ENCODE measurements around the gene DTNB.
"Not testable (repeated sequence)": the region's sequence is repeated elsewhere in the genome, so short reads cannot be mapped to it uniquely, and the experiment has no call there.

DTNB gene

DNA sequence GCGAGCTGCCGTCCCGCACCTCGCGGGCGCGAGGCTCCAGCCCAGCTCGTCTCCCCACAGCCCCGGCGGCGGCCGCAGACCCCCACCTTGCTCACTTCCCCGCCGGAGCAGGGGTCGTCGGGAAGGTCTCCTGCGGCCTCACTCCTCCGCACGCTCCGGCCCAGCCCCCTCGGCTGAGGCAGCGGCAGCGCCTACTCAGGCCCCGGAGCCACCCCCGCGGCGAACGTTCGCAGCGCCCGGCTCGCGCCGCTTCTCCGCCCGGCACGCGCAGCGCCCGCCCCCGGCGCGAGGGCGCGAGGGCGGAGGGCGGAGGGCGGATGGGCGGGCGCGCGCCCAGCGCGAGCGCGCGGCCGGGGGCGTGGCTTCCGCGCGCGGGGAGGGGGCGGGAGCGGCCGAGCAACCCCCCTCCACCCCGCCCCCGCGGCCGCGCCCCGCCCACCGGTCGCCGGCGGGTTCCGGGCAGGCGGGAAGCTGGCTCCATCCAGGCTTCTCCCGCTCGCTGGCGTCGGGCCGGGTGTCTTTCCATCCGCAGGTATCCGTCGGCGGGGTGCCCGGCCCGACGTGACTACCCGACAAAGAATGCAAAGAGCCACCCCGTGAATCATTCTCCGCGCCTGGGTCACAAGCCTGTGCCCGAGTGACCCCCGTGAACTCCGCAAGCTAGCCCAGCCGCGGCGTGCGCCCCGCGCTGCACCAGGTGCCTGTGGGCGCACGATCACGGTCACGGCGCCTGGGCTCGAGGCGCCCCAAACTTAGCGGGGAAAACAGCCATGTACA lies at the start of gene DTNB:
Gene DTNB (minus strand): TSS at position 278 of the 777 bp plus-strand sequence. CDS start 20,917 bp downstream, outside the sequence.
- no peak for FAIRE-seq

DNA sequence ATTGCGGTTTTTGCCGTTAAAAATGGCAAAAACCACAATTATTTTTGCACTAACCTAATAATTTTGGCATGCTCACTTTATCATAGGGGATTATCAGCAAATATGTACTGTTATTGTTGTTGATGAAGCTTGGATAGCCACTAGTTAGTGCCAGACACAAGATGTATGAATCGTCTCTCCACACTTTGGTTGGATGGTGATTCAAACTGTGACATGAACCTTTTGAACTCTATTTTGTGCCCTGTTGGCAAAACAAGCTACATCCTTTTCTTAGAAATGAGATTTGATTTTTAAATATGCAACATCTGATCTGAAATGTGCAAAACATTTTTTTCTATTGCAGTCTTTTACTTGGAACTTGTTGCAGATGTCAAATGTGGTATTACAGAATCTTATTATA lies 48.8 kb upstream of the DTNB start:
- FAIRE-seq, result no peak

DNA sequence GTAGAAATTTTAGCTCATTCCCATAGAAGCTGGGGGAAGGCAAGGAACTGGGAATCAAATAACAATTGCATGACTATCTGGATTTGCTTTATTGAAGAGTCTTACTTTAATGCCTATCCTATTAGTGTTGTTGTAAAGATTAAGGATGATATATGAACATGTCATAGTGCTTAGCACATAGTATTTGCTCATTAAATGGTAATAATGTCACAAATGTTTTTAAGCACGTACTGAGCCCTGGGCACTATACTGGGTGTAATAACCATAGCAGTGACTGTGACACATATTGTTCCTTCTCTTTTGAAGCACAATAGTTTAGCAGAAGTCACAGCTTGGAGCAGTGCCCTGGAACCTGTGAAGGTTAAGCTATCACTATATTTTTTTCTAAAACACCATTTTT lies 47.2 kb upstream of the DTNB start:
- FAIRE-seq, result no peak

DNA sequence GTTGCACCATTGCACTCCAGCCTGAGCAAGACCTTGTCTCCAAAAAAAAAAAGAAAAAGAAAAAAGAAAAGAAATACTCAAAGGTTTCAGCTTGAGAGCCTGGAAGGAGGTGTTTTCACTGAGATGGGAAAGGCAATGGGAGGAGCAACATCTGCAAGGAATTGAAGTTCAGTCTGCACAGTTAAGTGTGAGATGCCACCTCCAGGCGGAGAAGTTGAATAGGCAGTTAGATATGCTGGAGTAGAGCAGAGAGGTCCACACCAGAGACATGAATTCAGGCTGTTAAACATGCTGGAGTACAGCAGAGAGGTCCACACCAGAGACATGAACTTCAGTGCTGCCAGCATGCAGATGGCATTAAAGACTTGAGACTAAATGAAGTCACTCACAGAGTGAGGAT lies 41.4 kb upstream of the DTNB start:
- FAIRE-seq, result no peak

DNA sequence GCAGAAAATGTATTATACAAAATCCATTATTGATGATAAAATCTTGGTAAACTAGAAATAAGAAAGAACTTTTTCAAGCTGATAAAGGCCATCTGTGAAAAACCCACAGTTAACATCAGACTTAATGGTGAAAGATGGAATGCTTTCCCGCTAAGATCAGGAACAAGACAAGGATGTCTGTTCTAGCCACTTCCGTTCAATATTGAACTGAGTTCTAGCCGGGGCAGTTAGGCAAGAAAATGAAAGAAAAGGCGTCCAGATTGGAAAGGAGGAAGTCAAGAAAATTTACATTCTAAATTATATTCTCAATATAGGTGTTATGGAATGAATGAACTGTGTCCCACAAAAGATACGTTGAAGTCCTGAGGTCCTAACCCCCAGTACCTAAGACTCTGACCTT lies 39.1 kb upstream of the DTNB start:
- no peak for FAIRE-seq

DNA sequence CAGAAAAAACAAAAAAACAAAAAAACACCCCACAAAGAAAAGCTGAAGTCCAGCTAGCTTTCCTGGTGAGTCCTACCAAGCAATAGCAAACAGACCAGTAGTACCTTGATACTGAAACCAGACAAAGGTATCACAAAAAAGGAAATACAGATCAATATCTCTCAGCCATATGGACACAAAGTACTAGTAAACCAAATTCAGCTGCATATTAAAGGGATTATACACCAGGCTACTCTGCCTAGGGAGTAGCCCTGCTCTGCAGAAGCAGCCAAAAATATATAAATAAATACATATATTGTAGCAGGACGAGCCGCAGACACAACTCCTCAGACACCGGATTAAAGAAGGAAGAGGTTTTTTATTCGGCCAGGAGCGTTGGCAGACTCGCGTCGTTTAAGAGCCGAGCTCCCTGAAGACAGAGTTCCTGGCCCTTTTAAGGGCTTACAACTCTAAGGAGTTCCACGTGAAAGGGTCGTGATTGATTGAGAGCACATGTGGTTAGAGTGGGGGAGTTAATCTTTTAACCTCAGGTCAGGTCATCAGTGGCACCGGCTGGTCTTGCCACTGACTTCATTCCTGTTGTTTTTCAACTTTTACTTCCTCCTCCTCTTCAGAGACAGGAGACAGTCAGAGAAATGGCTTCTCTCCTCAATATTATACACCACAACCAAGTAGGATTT lies 38.4 kb upstream of the DTNB start:
- FAIRE-seq, result no peak

DNA sequence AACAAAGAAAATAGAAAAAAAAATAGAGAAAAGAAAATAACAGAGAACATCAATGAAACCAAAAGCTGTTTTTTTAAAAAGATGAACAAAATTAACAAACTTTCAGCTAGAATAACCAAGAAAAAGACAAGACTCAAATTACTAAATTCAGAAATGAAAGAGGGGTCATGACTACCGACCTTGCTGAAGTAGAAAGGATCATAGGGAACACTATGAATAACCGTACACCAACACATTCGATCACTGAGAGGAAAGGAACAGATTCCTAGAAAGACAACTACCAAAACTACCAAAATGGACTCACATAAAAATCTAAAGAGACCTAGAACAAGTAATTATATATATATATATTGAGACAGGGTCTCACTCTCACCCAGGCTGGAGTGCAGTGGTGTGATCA lies 37.4 kb upstream of the DTNB start:
- FAIRE-seq, result no peak

DNA sequence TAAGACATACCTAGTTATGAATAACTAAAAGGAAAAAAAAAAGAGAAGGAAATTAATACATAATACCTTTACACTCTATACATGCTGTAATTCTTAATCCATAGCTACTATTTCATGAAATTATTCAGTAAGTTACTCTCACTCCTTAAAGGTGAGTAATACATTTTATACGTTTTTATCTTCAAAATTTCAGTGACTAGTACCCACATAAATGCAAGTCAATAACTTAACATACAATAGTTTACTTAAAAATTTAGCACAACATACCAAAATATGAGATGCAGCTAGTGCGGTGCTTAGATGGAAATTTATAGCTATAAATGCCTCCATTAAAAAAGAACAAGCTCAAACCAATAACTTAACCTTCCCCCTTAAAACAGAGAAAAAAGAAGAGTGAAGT lies 36.0 kb upstream of the DTNB start:
- no peak for FAIRE-seq

DNA sequence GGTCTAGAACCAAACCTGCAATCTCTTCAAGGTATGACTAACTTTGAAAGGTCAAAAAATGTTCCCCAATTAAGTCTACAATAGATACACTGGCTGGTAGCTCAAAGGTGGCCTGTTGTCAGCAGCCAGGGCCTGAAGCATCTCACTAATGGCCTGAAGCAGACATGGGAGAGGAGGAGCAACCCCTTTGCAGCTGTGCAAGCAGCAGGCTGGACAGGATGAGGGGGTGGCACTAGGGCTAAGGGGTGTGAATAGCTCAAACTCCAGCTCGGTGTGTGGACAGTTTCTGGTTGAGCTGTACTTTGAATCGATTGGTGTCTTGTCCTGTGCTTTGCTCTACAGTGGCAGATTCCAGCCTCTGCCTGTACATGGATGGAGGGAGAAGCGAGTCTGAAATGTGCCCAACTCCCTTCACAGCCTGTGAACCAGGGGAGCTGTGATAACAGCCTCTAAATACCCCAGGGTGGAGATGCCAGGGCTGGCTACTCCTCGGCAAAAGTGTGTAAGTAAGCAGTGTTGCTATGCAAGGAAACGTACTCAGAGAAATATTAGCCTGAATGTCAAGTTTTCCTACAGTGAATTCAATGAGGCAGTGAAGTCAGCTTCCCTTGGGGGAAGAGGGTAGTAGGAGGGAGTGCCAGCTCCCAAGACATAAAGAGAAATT lies 34.7 kb upstream of the DTNB start:
- FAIRE-seq, result no peak

DNA sequence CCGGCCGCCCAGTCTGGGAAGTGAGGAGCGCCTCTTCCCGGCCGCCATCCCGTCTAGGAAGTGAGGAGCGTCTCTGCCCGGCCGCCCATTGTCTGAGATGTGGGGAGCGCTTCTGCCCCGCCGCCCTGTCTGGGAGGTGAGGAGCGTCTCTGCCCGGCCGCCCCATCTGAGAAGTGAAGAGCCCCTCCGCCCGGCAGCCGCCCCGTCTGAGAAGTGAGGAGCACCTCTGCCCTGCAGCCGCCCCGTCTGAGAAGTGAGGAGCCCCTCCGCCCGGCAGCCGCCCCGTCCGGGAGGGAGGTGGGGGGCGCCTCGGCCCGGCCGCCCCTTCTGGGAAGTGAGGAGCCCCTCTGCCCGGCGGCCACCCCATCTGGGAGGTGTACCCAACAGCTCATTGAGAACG lies 32.2 kb upstream of the DTNB start:
- FAIRE-seq, result not testable (repeated sequence)

DNA sequence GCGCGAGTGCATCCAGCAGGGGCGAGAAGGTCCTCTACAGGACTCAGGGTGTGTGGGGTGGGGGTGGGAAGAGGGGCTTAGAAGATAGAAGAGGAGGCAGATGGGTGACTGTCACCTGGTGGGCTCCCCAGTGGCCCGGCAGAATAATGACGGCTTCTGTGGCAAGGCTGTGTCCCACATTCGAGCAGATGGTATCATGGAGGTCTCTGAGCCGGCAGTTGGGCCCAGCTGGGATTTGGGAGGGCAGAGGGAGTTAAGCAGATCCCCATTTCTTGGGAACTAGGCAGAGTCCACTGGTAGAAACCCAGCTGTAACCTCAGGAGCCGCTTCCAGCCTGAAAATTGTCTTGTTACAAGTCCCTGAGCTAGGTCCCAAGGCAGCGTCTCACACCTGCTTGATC lies 28.4 kb upstream of the DTNB start:
- FAIRE-seq, result no peak

DNA sequence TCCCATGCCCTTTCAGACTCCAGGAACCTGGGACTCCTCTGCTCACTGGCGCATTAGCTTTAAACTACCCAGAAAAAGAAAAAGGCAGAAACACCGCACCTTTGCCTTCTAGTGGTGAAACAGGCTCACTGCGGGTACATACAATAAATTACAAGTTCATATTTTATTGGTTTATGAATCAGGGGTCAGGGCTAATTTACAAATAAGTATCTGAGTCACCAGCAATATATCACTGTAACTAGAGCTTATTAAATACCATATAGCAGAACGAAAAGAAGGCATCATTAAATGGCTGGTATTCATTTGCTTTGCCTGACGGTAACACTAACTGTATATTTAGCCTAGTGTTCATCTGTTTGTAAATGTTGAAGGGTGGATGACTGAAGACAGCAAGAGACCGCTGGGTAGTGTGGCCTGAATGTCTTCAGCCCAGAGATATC lies 26.9 kb upstream of the DTNB start:
- no peak for FAIRE-seq

DNA sequence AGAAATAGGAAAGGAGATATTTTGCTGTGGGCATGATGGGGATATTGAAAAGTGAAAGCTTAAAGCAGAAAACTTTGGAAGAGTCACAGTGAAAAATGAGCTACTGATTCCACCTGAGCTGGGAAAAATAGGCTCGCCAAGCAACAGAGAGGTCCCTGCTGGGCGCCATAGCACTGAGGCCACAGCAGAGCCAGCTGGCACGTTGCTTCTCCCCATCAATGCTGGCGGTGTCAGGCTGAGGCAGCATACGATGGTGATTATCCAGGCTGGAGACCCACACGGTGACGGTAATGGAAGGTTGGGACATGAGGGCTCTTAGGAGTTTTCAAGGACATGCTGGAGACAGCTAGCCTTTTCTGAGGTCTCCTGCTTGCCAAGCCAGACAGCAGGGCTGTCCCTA lies 25.8 kb upstream of the DTNB start:
- no peak for FAIRE-seq

DNA sequence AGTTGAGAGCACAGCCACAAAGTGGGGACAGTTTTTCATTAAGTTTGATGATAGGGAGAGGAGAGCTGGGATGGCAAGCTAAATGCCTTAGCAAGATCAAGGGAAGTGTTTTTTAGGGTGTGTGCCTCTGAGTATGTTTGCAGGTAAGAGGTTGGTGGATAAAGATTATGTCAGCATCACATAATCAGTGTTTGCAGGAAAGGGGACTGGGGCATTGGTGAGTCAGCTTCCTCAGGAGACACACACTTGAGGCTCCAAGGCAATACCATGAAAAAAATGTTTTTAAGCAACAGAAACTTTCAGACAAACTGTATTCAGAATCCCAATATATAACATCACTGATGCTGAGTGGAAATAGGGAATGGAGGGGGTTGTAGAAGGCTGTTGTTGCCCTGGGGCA lies 25.4 kb upstream of the DTNB start:
- FAIRE-seq, result no peak

DNA sequence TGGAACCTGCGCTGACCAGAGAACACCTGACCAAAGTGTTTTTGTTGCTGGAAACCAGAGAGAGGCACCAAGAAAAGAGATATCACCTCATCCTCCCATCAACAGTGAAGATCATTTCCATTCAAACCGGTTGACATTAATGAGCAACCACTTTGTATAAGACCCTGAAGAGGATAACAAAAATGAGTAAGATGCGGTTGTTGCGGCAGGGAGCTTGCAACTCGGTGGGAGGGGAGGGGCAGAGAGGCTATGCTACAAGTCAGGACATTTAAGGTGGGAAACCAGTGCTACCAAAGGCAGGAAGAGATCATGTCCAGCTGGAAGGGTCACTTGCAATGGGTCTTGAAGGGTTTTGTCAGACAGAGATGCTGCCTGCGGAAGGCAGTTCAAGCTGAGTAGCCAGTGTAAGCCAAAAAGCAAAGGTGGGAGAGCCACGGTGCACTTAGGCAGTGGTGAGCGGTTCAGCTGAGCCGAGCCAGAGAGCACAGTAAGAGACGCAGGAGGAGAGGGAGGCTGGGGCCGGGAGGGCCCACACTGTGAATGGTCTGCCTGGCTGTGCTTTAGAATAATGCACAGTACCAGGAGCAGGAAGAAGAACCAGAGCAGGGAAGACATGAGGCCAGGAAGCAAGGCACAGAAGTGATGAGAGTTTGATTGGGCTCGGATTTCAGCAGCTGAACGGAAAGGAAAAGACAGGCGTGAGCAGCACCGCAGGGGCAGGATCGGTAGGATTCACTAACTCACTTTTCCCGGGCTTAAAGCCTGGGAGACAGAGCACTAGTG lies 24.4 kb upstream of the DTNB start:
- FAIRE-seq, result no peak

DNA sequence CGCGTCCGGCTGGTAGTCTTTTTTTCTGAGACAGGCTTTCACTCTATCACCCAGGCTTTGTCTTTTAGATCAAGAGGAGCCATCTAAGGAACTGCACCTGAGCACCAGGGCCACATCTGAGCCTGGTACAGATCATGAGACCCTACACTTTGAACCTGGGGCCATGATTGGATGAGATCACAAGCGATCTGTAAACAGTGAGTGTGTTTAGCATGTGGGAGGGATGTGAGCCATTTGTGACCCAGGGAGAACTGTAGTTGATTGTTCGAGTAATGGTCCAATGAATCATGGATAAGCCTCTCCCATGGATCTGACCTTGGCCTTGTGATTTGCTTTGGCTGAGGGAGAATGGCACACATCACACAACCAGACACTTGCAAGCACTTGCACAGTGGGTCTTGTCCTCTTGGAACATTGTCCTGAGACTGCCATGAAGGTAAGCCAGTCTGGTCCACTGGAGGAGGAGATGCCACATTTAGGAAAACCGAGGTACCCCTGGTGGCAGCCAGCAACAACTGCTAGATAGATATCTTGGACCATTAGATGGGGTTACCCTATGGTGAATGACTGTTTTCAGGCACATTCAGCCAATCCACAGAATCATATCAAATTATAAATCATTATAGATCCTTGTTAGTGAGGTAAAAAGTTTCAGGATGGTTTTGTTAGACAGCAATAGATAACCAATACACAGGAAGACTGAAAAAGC lies 19.5 kb upstream of the DTNB start:
- FAIRE-seq, result no peak

DNA sequence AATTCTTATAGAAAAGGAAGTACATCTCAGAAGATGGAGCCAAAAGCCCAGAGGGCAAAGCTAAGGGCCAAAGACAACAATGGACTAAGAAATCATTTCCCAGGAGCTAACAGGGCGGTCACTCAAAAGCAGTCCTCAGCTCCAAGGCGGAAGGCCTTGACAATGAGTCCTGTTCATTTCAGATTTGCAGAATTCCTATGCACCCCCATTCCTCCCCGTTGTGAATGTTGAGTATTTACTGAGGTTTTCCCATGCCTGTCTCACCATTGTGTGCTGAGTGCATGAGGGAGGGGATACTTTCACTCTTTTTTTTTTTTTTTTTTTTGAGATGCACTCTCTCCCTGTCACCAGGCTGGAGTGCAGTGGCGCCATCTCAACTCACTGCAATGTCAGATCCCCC lies 18.8 kb upstream of the DTNB start:
- FAIRE-seq, result no peak

DNA sequence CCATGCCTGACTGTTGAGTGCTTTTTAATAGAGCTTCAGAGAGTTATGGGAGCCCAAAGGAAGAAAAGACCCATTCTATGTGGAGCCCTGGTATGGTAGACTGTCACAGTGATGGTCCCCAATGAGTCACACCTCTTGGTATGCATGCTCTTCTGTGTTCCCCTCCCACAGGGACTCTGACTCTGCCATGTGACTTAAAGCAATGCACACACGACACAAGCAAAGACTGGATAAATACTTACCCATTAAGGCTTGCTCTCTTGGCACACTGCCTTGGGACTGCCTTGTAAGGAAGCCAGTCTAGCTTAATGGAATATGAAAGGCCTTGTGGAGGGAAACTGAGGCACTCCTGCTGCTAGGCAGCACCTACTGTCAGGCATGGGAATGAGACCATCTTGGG lies 16.7 kb upstream of the DTNB start:
- no peak for FAIRE-seq

DNA sequence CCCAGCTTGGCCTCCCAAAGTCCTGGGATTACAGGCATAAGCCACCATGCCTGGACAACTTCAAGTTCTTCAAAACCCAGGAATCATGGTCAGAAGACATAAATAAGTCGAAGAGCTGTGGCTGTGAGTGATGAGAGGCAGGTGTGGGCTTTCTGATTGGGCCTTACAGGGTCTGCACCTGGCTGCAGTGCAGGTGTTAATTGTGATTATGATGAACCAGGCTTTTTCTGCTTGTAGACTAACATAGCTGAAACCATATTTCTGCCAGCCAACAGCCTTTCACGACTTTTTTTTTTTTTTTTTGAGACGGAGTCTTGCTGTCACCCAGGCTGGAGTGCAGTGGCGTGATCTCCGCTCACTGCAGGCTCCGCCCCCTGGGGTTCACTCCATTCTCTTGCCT lies 14.9 kb upstream of the DTNB start:
- FAIRE-seq, result no peak

DNA sequence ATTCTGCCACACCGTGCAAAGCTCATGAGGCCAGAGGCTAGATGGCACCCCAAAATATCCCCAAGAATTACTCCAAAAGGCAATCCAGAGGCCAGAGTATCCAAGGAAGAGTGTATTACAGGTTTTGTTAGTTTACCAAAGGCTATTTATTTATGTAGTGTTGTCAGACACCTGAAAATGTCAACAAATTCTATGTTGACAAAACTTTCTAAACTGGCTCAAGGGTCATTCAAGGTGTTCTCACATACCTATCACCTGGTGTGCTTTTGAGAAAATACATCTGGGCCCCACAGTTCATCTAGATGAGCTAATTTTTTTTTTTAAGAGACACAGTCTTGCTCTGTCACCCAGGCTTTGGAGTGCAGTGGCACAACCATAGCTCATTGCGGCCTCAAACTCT lies 12.4 kb upstream of the DTNB start:
- no peak for FAIRE-seq

DNA sequence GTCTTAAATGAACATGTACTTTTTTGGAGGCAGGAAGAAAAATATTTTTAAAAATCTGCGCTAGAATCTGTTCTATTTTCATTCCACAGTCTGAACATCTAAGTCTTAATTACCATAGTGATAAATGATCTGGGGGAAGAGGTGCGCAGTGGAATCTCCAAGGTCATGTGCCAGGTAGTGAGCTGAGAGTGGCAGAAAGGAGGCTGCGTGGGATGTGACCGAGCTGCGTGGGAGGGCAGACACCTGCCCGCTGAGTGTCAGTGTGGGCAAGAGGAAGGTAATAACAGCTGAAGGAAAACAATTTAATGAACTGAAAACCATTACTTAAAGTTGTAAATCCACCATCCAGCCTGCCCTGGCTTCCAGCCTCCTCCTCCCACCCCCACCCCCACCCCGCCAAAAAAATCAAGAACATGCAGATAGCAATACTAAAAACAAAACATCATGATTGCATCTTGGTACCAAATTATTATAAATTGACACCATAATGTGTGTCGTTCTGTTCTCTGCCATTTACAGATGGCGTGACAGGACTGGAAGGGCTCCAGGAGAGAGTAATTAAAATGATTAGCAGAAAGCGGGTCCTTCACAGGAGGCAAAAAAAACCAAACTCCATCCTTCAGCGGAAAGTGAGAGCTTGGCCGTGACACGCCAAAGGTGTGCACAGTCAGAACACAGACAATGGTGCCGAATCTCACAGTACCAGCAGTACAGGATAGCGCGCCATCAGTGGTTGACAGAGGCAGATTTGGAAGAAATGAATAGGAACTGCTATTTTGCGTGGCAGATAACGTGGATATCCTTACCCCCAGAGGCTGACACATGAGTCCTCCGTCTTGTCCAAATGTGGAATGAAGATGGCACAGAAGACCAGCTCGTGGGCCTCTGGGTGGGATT lies 11.4 kb upstream of the DTNB start:
- FAIRE-seq, result no peak

Data from endometrium (tissue), 2 donors.